Activated CD4-positive, alpha-beta T cell treated with anti-CD3 and anti-CD28 coated beads for 24 hours (primary cell): Measurements from ENCODE around the gene FBXO10.
"Not testable (repeated sequence)": the region's sequence is repeated elsewhere in the genome, so short reads cannot be mapped to it uniquely, and the experiment has no call there.

Source experiments
- DNase-seq, 2 donors: peaks; one replicate each; pipeline ENCODE4 v3.0.0-alpha.2; 2020; ENCODE audit warnings: low read depth in 2 of 2

FBXO10 gene

GRCh38 chr9:37575921-37576721, at the start of gene FBXO10:
Gene FBXO10, minus strand, starts transcription at chr9:37576380. Its CDS starts 34,612 bp downstream, at chr9:37541768.
- no peak for DNase-seq

- DNase-seq, result no peak
Observed at GRCh38 chr9:37625758-37626147, 49.6 kb upstream of the FBXO10 start.

GRCh38 chr9:37625036-37625757, 49.0 kb upstream of the FBXO10 start:
- no peak for DNase-seq

GRCh38 chr9:37624073-37624472, 47.9 kb upstream of the FBXO10 start:
- DNase-seq, result no peak

- no peak for DNase-seq
Observed at GRCh38 chr9:37623267-37623666, 47.1 kb upstream of the FBXO10 start.

GRCh38 chr9:37622462-37622861, 46.3 kb upstream of the FBXO10 start:
- DNase-seq, result no peak

- DNase-seq, result no peak
Observed at GRCh38 chr9:37621273-37622121, 45.3 kb upstream of the FBXO10 start.

GRCh38 chr9:37620396-37620795, 44.2 kb upstream of the FBXO10 start:
- no peak for DNase-seq

- DNase-seq, result no peak
Observed at GRCh38 chr9:37619806-37620205, 43.6 kb upstream of the FBXO10 start.

- no peak for DNase-seq
Observed at GRCh38 chr9:37618817-37619216, 42.6 kb upstream of the FBXO10 start.

GRCh38 chr9:37617832-37618231, 41.7 kb upstream of the FBXO10 start:
- no peak for DNase-seq

GRCh38 chr9:37617161-37617560, 41.0 kb upstream of the FBXO10 start:
- DNase-seq, result no peak

GRCh38 chr9:37611961-37612360, 35.8 kb upstream of the FBXO10 start:
- DNase-seq, result no peak

GRCh38 chr9:37611014-37611413, 34.8 kb upstream of the FBXO10 start:
- DNase-seq, result no peak

GRCh38 chr9:37609735-37610397, 33.7 kb upstream of the FBXO10 start:
- DNase-seq, result no peak

GRCh38 chr9:37608250-37608649, 32.1 kb upstream of the FBXO10 start:
- DNase-seq, result no peak

- DNase-seq, result no peak
Observed at GRCh38 chr9:37604296-37604695, 28.1 kb upstream of the FBXO10 start.

GRCh38 chr9:37602817-37603216, 26.6 kb upstream of the FBXO10 start:
- DNase-seq, result no peak

GRCh38 chr9:37602061-37602460, 25.9 kb upstream of the FBXO10 start:
- DNase-seq, result not testable (repeated sequence)

GRCh38 chr9:37596504-37596903, 20.3 kb upstream of the FBXO10 start:
- no peak for DNase-seq

- DNase-seq, result no peak
Observed at GRCh38 chr9:37593883-37594448, 17.8 kb upstream of the FBXO10 start.
